Inflammatory macrophage (primary cell): ENCODE measurements around the gene ADGRG6.
"Not testable (repeated sequence)": the region's sequence is repeated elsewhere in the genome, so short reads cannot be mapped to it uniquely, and the experiment has no call there.

Source experiments
- DNase-seq, 2 donors: peaks; one replicate each; pipeline ENCODE4 v3.0.0-alpha.2; 2020 to 2022

ADGRG6 gene

DNA sequence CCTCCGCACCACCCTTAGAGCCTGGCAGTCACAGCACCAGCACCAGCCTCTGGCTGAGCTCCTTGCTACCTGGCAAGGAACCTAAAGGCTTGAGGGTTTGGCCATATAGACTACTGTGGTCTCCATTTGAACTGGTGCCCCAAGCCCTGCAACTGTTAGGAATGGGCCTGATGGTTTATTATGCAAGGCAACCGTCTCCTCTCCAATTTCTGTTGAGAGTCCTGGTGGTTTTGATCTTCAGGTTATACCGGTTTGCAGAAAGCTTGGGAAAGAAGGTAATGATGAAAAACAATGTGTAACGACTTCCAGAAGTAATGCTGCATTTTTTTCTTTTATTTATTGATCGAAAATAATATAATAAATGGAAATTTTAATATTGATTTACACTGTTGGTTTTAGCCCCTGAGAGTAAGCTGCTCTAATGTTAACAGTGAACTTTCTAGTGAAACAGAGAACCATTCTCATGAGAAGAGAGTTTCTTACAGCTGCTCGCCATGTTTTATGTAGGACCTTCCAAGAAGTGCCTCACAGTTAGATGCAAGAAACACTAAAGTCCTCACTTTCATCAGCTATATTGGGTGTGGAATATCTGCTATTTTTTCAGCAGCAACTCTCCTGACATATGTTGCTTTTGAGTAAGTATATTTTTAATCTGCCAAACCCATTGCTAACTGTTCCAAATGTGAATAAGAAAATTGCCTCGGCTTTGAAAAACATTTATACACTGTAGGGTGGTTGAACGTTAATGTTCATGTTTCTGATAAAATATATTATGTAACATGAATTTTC lies 112.8 kb downstream of the ADGRG6 start:
- no peak for DNase-seq

DNA sequence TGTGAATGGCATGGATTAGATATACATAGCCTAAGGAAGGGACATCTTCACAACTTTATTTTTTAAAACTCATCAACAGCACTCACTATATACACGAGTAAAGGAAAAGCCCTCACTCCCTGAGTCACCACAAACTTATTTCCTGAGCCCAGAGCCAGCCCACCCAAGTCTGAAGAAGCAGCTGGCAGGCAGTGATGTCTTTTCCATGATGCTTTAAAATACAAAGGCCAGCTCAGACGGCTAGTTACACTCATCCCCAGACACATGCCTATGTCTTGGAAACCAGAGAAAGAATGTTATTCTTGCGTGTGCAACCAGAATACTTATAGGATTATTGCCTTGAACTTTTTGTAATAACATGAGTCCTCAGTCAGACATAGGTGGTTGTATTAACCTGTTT lies 114.4 kb downstream of the ADGRG6 start:
- DNase-seq, result no peak

DNA sequence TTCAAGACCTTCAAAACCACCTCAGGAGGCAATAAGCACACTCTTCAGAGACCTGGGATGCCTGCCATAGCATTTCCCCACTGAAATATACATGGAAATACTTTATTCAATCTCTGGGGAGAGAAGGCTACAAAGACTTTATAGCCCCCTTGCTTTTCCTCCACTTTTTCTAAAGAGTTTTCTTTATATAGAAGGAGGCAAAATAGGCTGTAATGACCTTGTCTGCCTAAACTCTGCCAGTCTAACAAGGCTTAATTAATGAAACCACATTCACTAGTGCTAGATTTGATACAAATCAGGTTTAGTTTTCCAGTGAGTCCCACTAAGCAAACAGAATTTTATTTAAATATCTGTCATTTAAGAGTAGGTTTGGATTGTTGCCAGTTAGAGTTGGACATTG lies 114.9 kb downstream of the ADGRG6 start:
- DNase-seq, result no peak

DNA sequence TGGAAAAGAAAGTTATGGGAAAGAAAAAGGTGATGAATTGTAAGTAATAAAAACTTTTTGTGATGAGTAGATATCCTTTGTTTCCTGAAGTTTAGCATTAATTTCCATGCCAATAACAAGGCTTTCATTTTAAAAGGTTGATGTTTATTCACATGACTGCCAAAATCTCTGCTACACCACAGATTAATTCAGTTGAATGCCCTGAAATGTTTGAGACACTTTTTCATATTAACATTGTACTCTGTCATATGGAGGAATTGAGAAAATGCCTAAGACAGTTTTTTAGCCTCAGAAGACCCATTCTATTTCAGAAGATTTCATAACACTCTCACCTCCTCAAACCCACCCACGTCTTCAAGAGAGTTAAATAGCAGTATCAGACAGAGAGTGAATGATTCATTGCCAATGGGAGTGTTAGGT lies 115.5 kb downstream of the ADGRG6 start:
- DNase-seq, result no peak

DNA sequence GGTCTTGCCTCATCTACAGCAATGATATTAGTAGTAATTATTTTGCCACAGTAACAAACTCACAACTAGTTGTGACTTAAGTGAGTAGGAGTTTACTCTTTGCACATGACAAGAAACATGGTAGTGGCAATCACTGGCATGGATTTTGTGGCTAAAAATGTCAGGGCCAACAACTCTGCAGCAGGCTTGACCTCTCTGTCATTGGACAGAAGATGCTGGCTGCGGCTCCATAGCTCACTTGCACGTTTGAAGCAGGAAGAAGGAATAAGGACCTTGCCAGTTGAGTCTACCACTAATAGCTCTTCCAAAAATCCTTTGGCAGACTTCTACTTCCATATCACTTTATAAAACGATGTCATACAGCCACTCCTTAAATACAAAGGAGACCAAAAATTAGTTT lies 117.3 kb downstream of the ADGRG6 start:
- no peak for DNase-seq

DNA sequence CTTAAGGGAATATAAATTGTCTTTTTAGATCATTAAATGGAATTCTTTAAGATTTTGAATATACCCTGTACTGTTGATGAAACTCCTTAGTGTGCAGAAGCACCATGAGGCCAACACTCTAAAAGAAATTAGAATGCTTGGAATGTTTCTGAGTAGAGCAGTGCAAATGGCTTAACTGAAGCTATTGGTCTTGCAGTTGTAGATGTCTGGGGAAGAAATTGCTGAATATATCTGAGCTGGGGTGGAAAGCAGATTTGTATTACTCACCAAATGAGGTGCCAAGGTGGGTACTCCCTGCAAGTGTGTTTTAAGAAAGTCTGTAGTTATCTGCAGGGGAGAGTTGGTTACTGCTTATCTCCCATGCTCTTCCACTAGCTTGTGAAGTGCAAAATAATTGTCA lies 119.0 kb downstream of the ADGRG6 start:
- DNase-seq, result no peak

DNA sequence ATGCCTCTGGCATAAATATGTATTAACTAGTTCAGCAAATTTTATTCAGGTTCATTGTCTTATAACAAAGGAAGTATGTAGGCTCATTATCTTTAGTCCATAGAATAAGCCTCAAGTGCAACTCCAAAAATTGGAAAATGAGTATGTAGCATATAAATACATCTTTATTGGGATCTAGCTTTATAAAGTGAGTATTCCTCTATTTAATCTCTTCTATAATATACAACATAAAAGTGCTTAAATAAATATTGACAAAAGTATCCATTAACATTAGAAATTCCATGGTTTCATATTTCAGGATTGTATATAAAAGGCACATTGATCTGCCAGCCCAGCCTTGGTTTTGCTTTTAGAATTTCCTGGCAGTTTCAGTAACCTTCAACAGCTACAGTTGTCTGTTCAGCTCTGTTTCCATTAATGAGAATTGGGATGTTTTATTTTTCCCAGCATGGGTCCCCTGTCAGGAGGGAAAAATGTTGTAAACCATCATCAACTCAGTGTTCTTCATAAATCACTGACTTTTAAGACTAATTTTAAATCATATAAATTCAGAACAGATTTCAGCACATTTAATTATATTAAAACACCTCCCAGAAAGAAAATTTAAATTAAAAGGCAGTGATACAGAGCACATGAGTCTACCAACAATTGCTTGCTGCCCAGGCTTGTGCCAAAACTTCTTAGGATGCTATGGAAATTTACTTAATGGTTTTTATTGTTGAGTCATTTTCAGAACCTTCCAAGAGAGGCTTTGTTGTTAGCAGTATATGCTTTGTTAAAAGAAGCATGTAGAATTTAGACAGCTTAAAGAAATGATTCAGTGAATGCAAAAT lies 119.7 kb downstream of the ADGRG6 start:
- DNase-seq, result no peak

DNA sequence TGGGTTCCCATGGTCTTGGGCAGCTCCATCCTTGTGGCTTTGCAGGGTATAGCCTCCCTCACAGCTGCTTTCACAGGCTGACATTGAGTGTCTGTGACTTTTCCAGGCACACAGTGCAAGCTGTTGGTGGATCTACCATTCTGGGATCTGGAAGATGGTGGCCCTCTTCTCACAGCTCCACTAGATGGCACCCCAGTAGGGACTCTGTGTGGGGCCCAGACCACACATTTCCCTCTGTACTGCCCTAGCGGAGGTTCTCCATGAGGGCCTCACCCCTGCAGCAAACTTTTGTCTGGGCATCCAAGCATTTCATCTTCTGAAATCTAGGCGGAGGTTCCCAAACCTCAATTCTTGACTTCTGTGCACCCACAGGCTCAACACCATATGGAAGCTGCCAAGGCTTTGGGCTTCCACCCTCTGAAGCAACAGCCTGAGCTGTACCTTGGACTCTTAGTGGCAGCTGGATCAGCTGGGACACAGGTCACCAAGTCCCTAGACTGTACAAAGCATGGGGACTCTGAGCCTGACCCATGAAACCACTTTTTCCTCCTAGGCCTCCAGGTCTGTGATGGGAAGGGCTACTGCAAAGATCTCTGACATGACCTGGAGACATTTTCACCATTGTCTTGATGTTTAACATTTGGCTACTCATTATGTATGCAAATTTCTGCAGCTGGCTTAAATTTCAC lies 124.8 kb downstream of the ADGRG6 start:
- not testable (repeated sequence) for DNase-seq

DNA sequence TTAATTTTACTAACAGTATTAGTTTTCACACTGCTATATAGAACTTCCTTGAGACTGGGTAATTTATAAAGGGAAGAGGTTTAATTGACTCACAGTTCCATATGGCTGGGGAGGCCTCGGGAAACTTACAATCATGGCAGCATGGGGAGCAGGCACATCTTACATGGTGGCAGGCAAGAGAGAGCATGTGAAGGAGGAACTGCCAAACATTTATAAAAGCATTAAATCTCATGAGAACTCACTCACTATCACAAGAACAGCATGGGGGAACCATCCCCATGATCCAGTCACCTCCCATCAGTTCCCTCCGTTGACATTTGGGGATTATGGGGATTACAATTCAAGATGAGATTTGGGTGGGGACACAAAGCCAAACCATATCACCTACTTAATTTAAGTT lies 126.7 kb downstream of the ADGRG6 start:
- DNase-seq, result not testable (repeated sequence)

DNA sequence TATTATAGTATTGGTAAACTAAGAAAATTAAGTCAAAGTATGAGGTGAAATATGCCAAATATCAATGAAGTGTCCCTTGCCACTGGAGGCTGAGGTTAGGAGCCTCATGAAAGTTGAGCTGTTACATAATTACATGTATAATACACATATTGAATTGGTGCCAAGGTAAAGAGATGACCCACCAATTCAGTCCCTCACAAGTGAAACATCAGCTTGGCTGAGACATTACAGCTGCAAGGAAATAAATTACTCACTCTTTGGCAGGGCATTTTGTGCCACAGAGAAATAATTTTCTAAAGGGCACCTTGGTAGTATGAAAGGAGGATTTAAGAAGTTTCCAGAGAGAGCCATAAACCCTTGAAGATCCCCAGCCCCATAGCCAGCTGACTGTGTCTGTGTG lies 127.4 kb downstream of the ADGRG6 start:
- DNase-seq, result no peak

DNA sequence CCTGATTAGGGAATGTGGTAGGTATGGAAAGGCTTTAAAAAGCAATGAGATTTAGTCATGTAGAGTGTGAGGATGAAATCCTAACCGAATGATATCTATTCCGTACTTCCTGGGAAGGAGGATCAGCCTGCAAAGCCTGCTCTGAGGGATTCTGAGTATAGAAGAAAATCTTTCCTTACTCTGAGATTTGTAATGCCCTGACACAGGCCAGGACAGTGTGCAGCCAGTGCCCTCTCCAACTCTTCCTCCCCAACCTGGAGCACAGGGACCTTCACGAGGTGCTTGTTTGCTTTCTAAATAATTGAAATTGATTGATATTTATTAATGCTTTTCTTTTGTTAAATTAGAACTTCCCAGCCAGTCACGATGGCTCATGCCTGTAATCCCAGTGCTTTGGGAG lies 131.6 kb downstream of the ADGRG6 start:
- DNase-seq, result no peak

DNA sequence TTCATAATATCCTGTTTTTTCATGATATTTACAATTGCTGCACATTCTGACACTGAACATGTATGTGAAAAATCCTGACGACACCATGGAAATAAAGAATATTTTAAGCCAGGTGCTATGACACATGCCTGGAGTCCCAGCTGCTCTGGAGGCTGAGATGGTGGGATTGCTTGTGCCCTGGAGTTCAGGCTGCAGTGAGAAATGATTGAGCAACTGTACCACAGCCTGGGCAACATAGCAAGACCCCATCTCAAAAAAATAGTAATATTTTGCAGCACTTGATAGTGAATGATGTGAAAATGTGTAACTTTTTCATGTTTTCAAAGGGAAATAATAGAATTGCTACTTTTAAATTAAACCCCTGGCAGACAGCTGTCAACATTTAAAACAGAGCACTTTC lies 137.1 kb downstream of the ADGRG6 start:
- no peak for DNase-seq

DNA sequence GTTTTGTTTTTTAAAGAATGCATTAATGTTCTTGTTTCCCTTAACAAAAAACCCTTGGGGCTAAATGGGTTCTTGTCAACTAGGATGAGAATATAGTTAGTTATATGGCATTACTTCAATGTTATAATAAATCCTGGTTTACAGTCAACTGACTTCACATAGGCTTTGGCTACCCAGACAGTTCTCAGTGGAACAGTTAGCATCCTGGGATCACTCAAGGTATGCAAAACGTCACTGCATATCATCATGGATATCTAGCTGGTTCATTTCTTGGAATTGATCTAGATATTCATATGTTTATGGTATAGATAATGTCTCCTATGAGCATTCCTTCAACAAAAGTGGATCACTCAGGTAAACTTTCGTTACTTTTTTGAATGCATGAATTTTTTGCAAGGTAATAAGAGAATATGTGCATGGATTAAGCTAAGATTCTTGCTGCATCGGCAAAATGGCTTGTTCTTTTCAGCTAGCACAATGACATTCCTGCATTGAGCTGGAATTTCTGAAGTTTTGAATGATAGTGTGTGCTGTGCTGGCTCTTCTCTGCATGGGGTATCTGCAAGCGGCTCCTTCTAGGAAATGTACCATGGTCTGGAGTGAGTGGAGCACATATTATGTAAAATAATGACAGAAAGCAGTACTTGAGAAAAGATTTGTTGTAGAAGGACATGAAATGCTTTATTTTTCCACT lies 138.9 kb downstream of the ADGRG6 start:
- DNase-seq, result no peak

DNA sequence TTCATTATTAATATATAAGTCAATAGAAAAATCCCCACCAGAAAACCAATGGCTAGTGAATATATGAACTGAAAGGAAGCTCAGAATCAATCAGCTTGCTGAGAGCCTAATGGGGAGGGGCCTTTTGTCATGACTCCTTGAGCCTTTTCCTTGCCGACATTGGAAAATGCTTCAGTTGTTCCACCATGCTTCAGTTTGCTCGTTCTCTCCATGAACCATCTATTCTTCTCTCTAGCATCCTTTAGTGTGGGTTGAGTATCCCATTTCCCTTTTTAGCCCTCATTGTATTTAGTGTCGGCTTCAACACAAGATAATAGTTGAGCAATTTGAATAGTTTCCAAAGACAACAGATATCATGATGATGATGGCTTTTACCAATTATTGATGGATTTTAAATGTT lies 139.9 kb downstream of the ADGRG6 start:
- no peak for DNase-seq

DNA sequence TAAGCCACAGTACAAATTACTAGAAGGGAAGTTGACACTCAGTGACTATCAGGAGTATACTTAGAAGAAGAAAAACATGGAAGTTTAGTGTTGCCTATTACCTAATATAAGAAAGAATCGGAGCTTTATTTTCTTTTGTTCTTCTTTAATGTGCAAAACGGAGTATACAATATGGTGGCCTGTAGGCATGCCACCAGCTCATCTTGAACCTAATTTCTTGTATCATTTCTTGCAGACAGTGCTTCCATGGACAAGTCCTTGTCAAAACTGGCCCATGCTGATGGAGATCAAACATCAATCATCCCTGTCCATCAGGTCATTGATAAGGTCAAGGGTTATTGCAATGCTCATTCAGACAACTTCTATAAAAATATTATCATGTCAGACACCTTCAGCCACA lies 141.3 kb downstream of the ADGRG6 start:
- DNase-seq, result no peak

DNA sequence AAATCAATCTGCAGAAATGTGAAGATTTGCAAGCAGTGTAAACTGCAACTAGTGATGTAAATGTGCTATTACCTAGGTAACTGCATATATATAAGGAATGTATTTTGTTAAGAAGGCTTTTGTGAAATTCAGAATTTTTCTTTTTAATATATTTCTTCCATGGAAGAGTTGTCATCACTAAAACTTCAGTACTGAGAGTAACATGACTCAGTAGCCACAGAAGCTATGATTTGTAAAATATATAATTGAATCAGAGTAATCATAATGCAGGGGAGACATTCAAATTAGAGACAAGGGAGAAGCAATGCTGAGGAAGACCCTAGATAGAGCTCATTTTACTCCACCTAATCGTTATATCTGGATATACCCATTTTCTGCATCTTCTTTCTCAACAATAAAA lies 141.7 kb downstream of the ADGRG6 start:
- DNase-seq, result no peak

DNA sequence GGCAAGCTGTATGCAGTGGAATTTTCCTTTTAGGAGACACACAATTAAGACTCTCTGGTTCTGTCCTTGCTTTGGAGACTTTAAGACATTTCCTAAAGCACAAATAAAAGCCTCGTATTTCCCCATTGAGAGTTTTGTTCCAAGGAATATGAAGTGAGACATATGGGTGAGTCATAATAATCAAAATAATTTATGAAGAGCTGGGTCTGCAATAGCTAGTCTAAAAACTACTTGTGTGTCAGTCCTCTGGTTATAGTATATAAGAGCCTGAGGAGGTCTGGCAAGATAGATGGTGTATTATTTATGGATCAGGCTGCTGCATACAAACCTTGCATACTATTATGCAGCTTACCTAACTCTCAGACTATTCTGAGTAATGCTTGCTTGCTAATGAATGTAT lies 142.6 kb downstream of the ADGRG6 start:
- no peak for DNase-seq

DNA sequence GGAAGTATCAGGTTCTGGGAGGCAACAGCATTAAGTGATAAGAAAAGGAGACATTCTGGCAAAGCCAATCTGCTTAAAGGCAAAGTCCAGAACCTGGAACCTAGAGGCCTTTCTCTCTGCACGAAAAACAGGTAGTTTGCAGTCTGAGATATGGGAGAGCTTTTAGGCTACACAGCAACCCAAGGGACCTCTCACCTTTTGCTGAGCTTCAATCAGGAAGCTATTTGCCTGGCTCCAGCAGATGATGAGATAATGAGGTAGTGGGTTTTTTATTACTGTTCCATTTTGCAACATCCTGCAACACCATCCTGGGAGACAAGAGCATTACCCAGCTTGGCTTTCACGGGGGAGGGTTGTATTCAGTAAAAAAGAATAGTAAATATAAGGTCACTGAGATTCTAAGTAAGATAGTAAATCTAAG lies 143.1 kb downstream of the ADGRG6 start:
- no peak for DNase-seq

DNA sequence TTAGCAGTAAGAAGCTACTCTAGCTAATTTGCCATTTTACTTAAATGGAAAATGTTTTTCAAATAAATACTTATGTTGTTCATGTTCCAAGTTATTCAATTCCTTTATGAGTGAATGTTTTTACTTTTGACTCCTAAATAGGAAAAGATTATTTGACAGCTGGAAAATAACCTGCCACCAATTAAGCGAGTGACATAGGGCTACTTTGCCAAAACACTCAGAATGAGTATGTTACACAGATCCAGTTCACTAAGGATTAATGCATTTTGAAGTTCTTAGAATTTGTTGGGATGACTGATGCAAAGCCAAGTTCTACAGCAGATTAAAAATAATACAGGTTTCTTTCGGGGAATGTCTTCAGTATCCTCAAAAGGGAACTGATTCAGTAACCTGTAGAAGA lies 144.4 kb downstream of the ADGRG6 start:
- no peak for DNase-seq

DNA sequence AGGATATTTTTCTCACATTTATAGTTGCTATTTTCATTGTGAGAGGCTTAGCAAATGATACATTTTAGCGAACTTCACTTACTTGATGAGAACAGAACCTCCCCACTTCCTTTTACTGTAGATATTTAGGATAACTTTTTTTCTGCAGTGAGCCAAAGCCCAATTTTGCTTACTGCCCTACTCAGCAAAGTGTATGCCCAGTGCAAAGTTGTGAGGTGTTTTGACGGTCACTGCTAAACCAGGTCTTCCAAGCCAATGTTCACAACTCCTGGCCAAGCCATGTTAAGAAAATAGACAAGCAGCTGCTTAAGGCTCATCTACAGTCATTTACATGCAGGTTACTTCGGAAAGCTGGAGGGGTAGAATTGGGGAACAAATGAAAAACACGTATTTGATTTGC lies 144.8 kb downstream of the ADGRG6 start:
- DNase-seq, result no peak

DNA sequence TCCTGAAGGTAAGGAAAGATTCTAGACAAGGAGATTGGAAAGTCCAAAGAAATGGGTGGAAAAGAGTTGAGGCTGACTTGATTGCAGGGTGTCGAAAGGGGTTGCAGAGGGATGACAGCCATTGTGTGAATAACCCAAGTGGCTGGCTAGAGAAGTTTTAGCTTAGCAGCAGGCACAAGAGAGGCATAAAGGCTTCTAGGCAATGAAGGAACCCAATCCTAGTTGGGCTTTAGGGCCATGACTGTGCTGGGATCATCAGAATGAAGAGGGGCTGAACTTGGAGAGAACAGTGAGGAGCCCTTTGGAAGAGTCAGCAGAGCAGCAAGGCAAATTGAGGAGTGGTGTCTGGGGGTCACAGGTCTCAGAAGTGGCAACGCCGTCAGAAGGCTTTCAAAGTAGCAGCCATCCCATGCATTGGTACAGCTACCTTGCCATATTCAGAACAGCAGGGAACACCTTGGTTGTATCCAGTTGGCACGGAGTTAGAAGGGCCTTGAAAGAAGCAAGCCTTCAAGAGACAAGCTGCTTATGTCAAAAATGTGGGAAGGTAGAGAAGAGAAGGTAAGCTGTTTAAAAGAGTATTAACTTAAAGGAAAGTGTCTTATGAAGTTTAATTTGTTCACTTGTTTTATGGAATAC lies 146.4 kb downstream of the ADGRG6 start:
- DNase-seq, result no peak

DNA sequence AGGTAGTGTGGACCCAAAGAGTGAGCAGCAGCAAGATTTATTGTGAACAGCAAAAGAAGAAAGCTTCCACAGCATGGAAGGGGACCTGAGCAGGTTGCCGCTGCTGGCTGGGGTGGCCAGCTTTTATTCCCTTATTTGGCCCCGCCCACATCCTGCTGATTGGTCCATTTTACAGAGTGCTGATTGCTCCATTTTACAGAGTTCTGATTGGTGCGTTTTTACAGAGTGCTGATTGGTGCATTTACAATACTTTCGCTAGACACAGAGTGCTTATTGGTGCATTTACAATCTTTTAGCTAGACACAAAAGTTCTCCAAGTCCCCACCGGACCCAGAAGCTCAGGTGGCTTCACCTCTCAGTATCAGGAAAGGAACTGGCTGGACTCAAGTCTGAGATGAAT lies 149.0 kb downstream of the ADGRG6 start:
- DNase-seq, result not testable (repeated sequence)
